Activated T-helper 2 cell treated with anti-CD3 and anti-CD28 coated beads, Interferon-gamma antibody, Interleukin-2, Interleukin-4, amounts not matched to agents 10 μg/mL and 5 μg/mL and 100 μg/mL, durations not matched to agents 14 hours and 24 hours and 36 hours (primary cell): ENCODE measurements around the gene DYNC1H1. TPM values are rescaled to one million over a fixed set of nuclear protein-coding genes. Genes with fewer than 3 reads are reported as not detected.

Experiments
- DNase-seq: peaks from one replicate; pipeline ENCODE4 v3.0.0; 2021; ENCODE audit warnings: low spot score
- H3K27ac Mint-ChIP-seq: one replicate; pipeline ENCODE4 v1.8.0; 2021; ENCODE audit warnings: mixed read lengths
- H3K27me3 Mint-ChIP-seq: one replicate; pipeline ENCODE4 v1.8.0; 2021; ENCODE audit warnings: low read depth, mixed read lengths
- H3K36me3 Mint-ChIP-seq: one replicate; pipeline ENCODE4 v1.8.0; 2021; ENCODE audit warnings: low read depth, mixed read lengths
- H3K4me1 Mint-ChIP-seq: one replicate; pipeline ENCODE4 v1.8.0; 2021; ENCODE audit warnings: low read depth, mixed read lengths
- H3K4me3 Mint-ChIP-seq: one replicate; pipeline ENCODE4 v1.8.0; 2021; ENCODE audit warnings: low read depth, mild to moderate bottlenecking, moderate library complexity, mixed read lengths
- H3K9me3 Mint-ChIP-seq: one replicate; pipeline ENCODE4 v1.8.0; 2021; ENCODE audit warnings: mixed read lengths
- intact Hi-C: fragments of 100-400 bp; cut with micrococcal nuclease; formaldehyde crosslinking; loops from one replicate; pipeline ENCODE4 v1.15.1; 2023
- total RNA-seq: library from RNA; stranded (reverse); gene quantifications from 2 replicates; pipeline ENCODE4 v1.2.3, GENCODE V29; 2022

The DYNC1H1 gene
- total RNA-seq, 1 donor from 2014 or later, result 286 TPM

DNA sequence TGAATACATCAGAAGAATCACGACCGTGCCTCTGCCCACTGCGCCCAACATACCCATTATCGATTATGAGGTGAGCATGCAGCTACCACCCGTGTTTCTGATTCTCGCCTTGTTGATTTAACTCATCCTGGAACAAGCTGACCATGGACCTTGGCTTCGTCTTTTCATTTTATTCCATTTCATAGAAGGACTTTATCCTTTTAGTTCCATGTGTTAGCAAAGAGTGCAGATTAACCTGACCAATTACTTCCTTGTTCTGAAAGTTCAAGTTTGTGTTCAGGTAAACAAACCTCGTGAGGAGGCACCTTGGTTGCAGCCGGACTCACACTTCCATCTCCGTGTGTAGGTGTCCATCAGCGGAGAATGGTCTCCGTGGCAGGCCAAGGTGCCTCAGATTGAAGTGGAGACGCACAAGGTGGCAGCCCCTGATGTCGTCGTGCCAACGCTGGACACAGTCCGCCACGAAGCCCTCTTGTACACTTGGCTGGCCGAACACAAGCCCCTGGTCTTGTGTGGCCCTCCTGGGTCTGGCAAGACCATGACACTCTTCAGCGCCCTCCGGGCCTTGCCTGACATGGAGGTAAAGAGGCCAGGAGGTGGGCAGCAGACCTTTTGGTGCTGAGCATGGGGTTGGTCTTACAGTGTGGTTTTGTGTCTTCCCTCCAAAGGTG, 52.2 kb downstream of the DYNC1H1 start:
- Mint-ChIP-seq H3K27ac (no peak overlapping the region), H3K9me3 (no peaks in the 10 kb centered on the region), H3K27me3 (no peaks in the 10 kb centered on the region), H3K4me1 (peaks cover 19% of the 10 kb centered on the region), H3K36me3 (peaks cover 91% of the 10 kb centered on the region), H3K4me3 (no peak overlapping the region)
- intact Hi-C loops, result no loop called here
- DNase-seq, result no peak

DNA sequence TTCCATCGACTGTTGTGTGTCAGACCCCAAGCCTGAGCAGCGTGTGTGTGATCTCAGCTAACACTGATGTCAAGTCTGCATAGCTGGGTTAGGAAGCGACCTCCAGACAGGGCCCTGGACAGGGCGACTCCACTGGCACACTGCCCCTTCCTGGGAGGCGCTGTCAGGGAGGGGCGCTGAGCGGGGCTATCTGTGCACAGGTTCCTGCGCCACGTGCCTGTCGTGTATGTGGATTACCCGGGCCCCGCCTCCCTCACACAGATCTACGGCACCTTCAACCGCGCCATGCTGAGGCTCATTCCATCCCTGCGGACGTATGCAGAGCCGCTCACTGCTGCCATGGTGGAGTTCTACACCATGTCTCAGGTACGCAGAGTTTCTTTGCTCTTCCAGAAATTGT, 53.9 kb downstream of the DYNC1H1 start:
- no peak overlapping the region for H3K27ac Mint-ChIP-seq
- DNase-seq, result no peak
- H3K36me3 Mint-ChIP-seq, result peaks cover 85% of the 10 kb centered on the region
- H3K27me3 Mint-ChIP-seq, result no peaks in the 10 kb centered on the region
- H3K9me3 Mint-ChIP-seq, result no peaks in the 10 kb centered on the region
- peaks cover 19% of the 10 kb centered on the region for H3K4me1 Mint-ChIP-seq
- intact Hi-C loops, result no loop called here
- no peak overlapping the region for H3K4me3 Mint-ChIP-seq

DNA sequence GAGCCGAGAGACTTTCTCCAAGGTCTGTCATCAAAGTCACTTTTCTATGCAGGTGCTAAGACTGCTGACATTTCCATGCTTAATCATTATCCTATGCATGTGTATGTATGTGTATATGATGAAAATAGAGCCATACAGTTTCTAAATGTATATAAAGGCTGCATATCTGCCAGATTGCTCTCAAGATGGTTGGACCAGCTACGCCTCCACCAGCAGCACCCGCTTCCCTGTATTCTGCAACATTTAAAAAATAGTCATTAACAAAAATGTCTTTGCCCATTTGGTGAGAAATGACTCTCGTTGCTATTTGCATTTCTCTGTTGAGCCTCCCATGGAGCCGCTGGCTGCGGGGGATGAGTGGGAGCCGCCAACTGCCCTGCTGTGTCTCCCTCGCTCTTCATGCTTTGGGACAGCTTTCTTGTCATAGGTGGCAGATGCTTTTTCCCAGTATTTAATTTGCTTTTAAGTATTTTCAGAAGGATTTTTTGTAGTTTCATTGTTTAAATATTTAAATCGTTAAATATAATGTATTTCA, 54.7 kb downstream of the DYNC1H1 start:
- Mint-ChIP-seq H3K4me3 (no peak overlapping the region), H3K27me3 (no peaks in the 10 kb centered on the region), H3K36me3 (peaks cover 85% of the 10 kb centered on the region), H3K9me3 (no peaks in the 10 kb centered on the region), H3K4me1 (peaks cover 19% of the 10 kb centered on the region), H3K27ac (no peak overlapping the region)
- DNase-seq, result no peak
- intact Hi-C loops, result no loop called here

DNA sequence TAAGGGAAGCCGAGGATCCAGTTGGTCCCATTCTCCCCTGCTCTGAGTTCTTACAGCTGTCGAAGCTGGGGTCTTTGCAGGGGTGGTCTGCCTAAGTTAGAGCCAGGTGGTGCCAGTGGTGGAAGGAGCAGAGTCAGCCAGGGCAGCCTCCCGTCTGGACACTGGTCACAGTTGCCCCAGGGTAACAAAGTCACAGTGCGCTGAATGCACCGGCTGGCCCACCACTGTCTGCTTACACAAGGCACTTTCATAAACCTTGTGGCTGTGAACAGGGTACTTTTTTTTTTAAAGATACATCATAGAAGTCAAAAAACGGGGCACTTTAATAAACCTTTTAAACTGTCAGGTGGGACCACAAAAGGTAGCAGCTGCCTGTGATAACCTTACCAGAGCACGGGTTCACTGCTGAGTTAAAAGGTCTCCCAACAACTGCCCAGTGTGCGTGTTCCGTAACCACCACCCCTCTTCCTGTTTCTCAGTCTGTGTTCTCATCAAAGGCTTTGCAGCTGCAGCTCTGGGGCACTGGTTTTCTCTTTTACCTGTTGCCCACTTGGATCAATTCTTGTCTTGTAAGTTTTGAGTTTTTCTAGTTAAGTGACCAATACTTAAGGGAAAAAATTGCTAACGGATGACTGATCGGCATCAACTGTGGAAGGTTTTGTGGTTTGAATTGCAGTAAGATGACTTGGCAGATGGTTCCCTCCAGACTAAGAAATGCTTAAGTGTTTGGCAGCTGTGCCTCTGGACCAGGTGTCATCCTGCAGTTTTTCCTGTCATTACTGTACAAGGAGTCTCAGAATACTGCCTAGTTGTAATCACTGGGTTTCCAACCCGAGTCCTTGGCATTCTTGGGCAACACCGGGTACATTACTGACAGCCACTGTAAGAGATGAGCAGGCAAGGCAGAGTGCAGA, 55.9 kb downstream of the DYNC1H1 start:
- peaks cover 19% of the 10 kb centered on the region for H3K4me1 Mint-ChIP-seq
- intact Hi-C loops, result loop anchor here (2.0 kb wide), 1 partner anchor 56 kb away; the partner anchor contains the start of gene DYNC1H1
- peaks cover 76% of the 10 kb centered on the region for H3K36me3 Mint-ChIP-seq
- H3K4me3 Mint-ChIP-seq, result peak overlapping the region; percentile 3
- H3K27me3 Mint-ChIP-seq, result no peaks in the 10 kb centered on the region
- H3K9me3 Mint-ChIP-seq, result no peaks in the 10 kb centered on the region
- H3K27ac Mint-ChIP-seq, result peak overlapping the region; percentile 86
- DNase-seq, result peak; percentile 50

DNA sequence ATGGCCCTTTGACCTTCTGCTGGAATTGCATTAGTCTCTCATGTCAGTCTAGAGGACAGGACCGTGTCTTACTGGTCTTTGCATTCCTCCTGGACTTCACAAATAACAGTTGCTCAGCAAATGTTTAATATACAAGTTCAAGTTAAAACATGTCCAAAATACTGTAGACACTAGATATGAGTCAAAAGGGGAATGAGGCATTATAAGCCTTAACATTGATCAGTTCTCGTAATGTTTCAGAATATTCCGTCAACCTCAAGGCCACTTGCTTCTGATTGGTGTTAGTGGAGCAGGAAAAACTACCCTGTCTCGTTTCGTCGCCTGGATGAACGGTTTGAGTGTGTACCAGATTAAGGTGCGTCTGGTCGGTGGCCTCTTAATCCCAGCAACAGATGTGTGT, 62.6 kb downstream of the DYNC1H1 start:
- Mint-ChIP-seq H3K36me3 (peaks cover 64% of the 10 kb centered on the region), H3K9me3 (no peaks in the 10 kb centered on the region)

DNA sequence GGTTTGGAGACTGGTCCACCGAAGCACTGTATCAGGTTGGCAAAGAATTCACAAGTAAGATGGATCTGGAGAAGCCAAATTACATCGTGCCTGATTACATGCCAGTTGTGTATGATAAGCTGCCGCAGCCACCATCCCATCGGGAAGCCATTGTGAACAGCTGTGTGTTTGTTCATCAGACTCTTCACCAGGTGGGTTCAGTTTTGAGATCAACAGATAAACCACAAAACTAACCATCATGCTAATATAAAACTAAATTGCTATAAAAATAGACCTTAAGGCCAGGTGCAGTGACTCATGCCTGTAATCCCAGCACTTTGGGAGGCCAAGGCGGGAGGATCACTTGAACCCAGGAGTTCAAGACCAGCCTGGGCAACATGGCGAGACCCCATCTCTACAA, 63.6 kb downstream of the DYNC1H1 start:
- H3K9me3 Mint-ChIP-seq, result no peaks in the 10 kb centered on the region
- no peaks in the 10 kb centered on the region for H3K27me3 Mint-ChIP-seq
- no peak overlapping the region for H3K27ac Mint-ChIP-seq
- no peak for DNase-seq
- H3K4me3 Mint-ChIP-seq, result no peak overlapping the region
- H3K4me1 Mint-ChIP-seq, result no peaks in the 10 kb centered on the region
- H3K36me3 Mint-ChIP-seq, result peaks cover 66% of the 10 kb centered on the region
- intact Hi-C loops, result no loop called here

More for the DNA sequence above, 62.6 kb downstream of the DYNC1H1 start:
- Mint-ChIP-seq H3K4me1 (no peaks in the 10 kb centered on the region), H3K4me3 (no peak overlapping the region), H3K27ac (peak overlapping the region; percentile 36), H3K27me3 (no peaks in the 10 kb centered on the region)
- DNase-seq, result no peak
- intact Hi-C loops, result no loop called here

DNA sequence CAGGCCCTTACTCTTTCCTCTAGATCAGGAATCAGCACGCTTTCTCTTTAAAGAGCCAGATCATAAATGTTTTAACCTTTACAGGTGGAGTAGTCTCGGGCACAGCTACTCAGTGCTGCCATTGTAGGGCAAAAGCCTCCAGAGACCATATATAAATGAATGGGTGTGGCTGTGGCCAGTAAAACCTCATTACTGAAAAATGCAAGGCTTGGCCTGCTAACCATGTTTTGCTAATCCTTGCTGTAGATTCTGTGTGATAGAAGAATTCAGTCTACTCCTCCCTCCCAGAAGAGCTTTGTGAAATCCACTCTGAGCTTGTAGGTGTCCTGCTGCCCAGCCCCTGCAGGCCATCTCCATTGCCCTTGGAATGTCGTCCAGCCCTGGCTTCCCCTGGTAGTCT, 64.4 kb downstream of the DYNC1H1 start:
- H3K4me3 Mint-ChIP-seq, result no peak overlapping the region
- H3K36me3 Mint-ChIP-seq, result peaks cover 66% of the 10 kb centered on the region
- H3K27me3 Mint-ChIP-seq, result no peaks in the 10 kb centered on the region
- H3K9me3 Mint-ChIP-seq, result no peaks in the 10 kb centered on the region
- H3K27ac Mint-ChIP-seq, result no peak overlapping the region
- no peak for DNase-seq
- intact Hi-C loops, result no loop called here
- no peaks in the 10 kb centered on the region for H3K4me1 Mint-ChIP-seq

DNA sequence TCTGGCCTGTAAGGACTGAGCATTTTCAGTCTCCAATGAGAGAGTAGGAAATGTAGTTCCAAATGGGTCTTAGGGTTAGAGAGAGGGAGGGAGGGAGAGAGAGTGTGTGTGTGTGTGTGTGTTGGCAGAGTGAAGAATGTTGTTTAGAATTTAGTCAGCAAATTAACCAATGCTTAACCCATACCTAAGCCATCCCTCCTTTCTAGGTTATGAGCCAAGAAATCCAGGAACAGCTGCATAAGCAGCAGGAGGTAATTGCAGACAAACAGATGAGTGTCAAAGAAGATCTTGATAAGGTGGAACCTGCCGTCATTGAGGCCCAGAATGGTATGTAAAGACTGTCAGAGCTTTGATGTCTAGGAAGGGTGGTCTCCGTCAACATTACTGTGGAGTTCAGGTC, 65.6 kb downstream of the DYNC1H1 start:
- no peaks in the 10 kb centered on the region for H3K4me1 Mint-ChIP-seq
- H3K9me3 Mint-ChIP-seq, result no peaks in the 10 kb centered on the region
- H3K27me3 Mint-ChIP-seq, result no peaks in the 10 kb centered on the region
- peaks cover 69% of the 10 kb centered on the region for H3K36me3 Mint-ChIP-seq
- no peak for DNase-seq
- no peak overlapping the region for H3K27ac Mint-ChIP-seq
- intact Hi-C loops, result no loop called here
- H3K4me3 Mint-ChIP-seq, result no peak overlapping the region

DNA sequence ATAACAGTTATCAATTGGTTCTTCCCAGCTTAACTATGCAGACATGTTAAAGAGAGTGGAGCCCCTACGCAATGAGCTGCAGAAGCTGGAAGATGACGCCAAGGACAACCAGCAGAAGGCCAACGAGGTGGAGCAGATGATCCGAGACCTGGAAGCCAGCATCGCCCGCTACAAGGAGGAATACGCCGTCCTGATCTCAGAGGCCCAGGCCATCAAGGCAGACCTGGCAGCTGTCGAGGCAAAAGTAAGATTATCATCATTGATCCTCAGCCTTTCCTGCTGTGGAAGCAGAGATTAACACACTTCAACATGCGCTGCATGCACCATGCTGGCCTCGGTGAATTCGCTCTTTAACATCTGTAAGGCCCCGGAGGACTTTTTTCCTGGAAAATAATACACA, 68.9 kb downstream of the DYNC1H1 start:
- intact Hi-C loops, result no loop called here
- peaks cover 71% of the 10 kb centered on the region for H3K36me3 Mint-ChIP-seq

DNA sequence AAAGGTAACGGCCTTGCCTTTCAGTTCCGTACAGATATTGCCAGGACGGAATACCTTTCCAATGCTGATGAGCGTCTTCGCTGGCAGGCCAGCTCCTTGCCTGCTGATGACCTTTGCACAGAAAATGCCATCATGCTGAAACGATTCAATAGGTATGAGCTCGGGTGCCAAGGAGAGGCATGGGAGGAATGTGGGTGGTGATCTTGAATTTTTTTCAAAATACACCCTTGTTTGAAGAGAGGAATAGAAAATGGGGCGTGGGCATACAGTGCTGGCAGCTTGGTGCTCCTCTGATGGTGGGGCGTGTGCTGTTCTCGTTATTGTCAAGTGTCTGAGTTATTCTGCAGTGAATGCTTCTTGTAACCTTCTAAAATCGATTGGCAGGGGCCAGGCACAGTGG, 69.9 kb downstream of the DYNC1H1 start:
- intact Hi-C loops, result no loop called here
- no peak overlapping the region for H3K27ac Mint-ChIP-seq

More for the DNA sequence above, 68.9 kb downstream of the DYNC1H1 start:
- H3K4me3 Mint-ChIP-seq, result no peak overlapping the region
- no peaks in the 10 kb centered on the region for H3K9me3 Mint-ChIP-seq
- no peaks in the 10 kb centered on the region for H3K27me3 Mint-ChIP-seq
- DNase-seq, result no peak
- no peaks in the 10 kb centered on the region for H3K4me1 Mint-ChIP-seq
- H3K27ac Mint-ChIP-seq, result no peak overlapping the region

DNA sequence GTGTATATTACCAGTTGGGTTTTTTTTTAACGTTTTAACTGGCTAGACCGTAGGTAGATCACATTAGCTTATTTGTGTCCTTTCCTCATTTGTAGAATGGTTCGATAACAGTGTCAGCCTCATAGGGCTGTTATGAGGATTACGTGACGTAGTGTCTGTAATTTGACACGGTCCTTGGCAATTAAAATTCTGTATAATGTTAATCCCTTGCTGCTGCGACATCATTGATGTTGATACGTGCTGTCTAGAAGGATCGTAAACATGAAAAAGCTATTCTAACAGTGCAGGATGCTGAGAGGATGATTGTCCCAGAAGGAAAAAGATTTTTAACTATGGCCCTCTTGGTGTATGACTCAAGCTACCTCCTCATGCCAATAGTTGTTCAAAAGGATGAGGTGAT, 71.5 kb downstream of the DYNC1H1 start:
- Mint-ChIP-seq H3K4me3 (no peak overlapping the region), H3K27me3 (no peaks in the 10 kb centered on the region), H3K27ac (no peak overlapping the region), H3K4me1 (no peaks in the 10 kb centered on the region), H3K9me3 (no peaks in the 10 kb centered on the region), H3K36me3 (peaks cover 78% of the 10 kb centered on the region)
- no peak for DNase-seq
- intact Hi-C loops, result no loop called here

More for the DNA sequence above, 69.9 kb downstream of the DYNC1H1 start:
- Mint-ChIP-seq H3K36me3 (peaks cover 72% of the 10 kb centered on the region), H3K27me3 (no peaks in the 10 kb centered on the region), H3K9me3 (no peaks in the 10 kb centered on the region), H3K4me3 (no peak overlapping the region), H3K4me1 (no peaks in the 10 kb centered on the region)
- DNase-seq, result no peak

- H3K36me3 Mint-ChIP-seq, result peaks cover 89% of the 10 kb centered on the region
- no peak for DNase-seq
These were observed 73.3 kb downstream of the DYNC1H1 start for GRCh38 chr14:102037686-102038085.

DNA sequence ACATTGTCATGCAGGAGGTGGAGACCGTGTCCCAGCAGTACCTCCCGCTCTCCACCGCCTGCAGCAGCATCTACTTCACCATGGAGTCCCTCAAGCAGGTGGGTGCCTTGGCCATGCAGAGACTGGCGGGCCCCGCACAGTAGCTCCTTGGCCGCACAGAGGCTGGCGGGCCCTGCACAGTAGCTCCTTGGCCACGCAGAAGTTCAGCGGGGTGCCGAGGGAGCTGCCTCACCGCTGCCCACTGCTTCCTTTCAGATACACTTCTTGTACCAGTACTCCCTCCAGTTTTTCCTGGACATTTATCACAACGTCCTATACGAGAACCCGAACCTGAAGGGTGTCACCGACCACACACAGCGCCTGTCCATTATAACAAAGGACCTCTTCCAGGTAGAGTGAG, 74.8 kb downstream of the DYNC1H1 start:
- no peak for DNase-seq
- peaks cover 84% of the 10 kb centered on the region for H3K36me3 Mint-ChIP-seq
- no peak overlapping the region for H3K27ac Mint-ChIP-seq
- intact Hi-C loops, result no loop called here
- no peaks in the 10 kb centered on the region for H3K4me1 Mint-ChIP-seq
- no peaks in the 10 kb centered on the region for H3K27me3 Mint-ChIP-seq
- no peak overlapping the region for H3K4me3 Mint-ChIP-seq
- no peaks in the 10 kb centered on the region for H3K9me3 Mint-ChIP-seq

More at GRCh38 chr14:102037686-102038085, 73.3 kb downstream of the DYNC1H1 start:
- Mint-ChIP-seq H3K27me3 (no peaks in the 10 kb centered on the region), H3K27ac (no peak overlapping the region), H3K4me1 (no peaks in the 10 kb centered on the region), H3K4me3 (no peak overlapping the region), H3K9me3 (no peaks in the 10 kb centered on the region)
- intact Hi-C loops, result no loop called here
